ENCODE measurements around the gene CTRB2.
"Not testable (repeated sequence)": the region's sequence is repeated elsewhere in the genome, so short reads cannot be mapped to it uniquely, and the experiment has no call there.

Gene CTRB2

GRCh38 chr16:75227361-75228142 is 20.6 kb upstream of the CTRB2 start:
- no peak for DNase-seq (ENCODE audit: low read depth)

GRCh38 chr16:75226550-75227360 is 19.8 kb upstream of the CTRB2 start:
- no peak for DNase-seq (ENCODE audit: low read depth)

- no peak for DNase-seq (ENCODE audit: low read depth)
Observed at GRCh38 chr16:75225678-75226515, 18.9 kb upstream of the CTRB2 start.

GRCh38 chr16:75225092-75225491 is 18.1 kb upstream of the CTRB2 start:
- no peak for DNase-seq (ENCODE audit: low read depth)

- no peak for DNase-seq (ENCODE audit: low read depth)
Observed at GRCh38 chr16:75224306-75225082, 17.5 kb upstream of the CTRB2 start.

GRCh38 chr16:75223129-75223528 is 16.2 kb upstream of the CTRB2 start:
- not testable (repeated sequence) for DNase-seq (ENCODE audit: low read depth)

GRCh38 chr16:75222271-75222783 is 15.4 kb upstream of the CTRB2 start:
- no peak for DNase-seq (ENCODE audit: low read depth)

- DNase-seq (ENCODE audit: low read depth) = no peak
Observed at GRCh38 chr16:75219838-75220237, 12.9 kb upstream of the CTRB2 start.

GRCh38 chr16:75219088-75219487 is 12.1 kb upstream of the CTRB2 start:
- DNase-seq (ENCODE audit: low read depth) = no peak

GRCh38 chr16:75218256-75219076 is 11.5 kb upstream of the CTRB2 start, which contains the start of gene CTRB1:
TSS of gene CTRB1 (plus strand) at chr16:75218988. CDS start at chr16:75219008, 20 bp downstream.
- DNase-seq (ENCODE audit: low read depth) = no peak

GRCh38 chr16:75217389-75217851 is 10.5 kb upstream of the CTRB2 start:
- no peak for DNase-seq (ENCODE audit: low read depth)

- no peak for DNase-seq (ENCODE audit: low read depth)
Observed at GRCh38 chr16:75216576-75216975, 9.6 kb upstream of the CTRB2 start.

- DNase-seq (ENCODE audit: low read depth) = no peak
Observed at GRCh38 chr16:75216127-75216526, 9.2 kb upstream of the CTRB2 start.

GRCh38 chr16:75211286-75211685 is 4.3 kb upstream of the CTRB2 start:
- not testable (repeated sequence) for DNase-seq (ENCODE audit: low read depth)

GRCh38 chr16:75209944-75210343 is 3.0 kb upstream of the CTRB2 start:
- no peak for DNase-seq (ENCODE audit: low read depth)

GRCh38 chr16:75209514-75209913 is 2.6 kb upstream of the CTRB2 start:
- DNase-seq (ENCODE audit: low read depth) = not testable (repeated sequence)

- DNase-seq (ENCODE audit: low read depth) = no peak
Observed at GRCh38 chr16:75208861-75209505, 2.0 kb upstream of the CTRB2 start.

GRCh38 chr16:75208242-75208825 is 1.4 kb upstream of the CTRB2 start:
- no peak for DNase-seq (ENCODE audit: low read depth)

- DNase-seq (ENCODE audit: low read depth) = no peak
Observed at GRCh38 chr16:75207831-75208230, 870 bp upstream of the CTRB2 start.

All from stimulated activated CD8-positive, alpha-beta memory T cell treated with anti-CD3 and anti-CD28 coated beads, Interleukin-7, amount 100 ng/mL, for 24 hours (primary cell).